Stimulated activated CD8-positive, alpha-beta memory T cell treated with anti-CD3 and anti-CD28 coated beads, Interleukin-12 subunit alpha, Interleukin-12 subunit beta, amount 100 ng/mL, for 4 hours (primary cell): ENCODE measurements around the gene ZBTB18.
A peak's percentile ranks its signal among the peaks of the same experiment; 100 is the strongest.
"Not testable (repeated sequence)": the region's sequence is repeated elsewhere in the genome, so short reads cannot be mapped to it uniquely, and the experiment has no call there.

ENCODE experiments used
- DNase-seq: peaks from one replicate; pipeline ENCODE4 v3.0.0-alpha.2; 2020; ENCODE audit warnings: low read depth

The ZBTB18 gene

GRCh38 chr1:244041466-244042120 is 9.5 kb upstream of the ZBTB18 start:
- no peak for DNase-seq

- no peak for DNase-seq
Measured at GRCh38 chr1:244042293-244042692, 8.8 kb upstream of the ZBTB18 start.

GRCh38 chr1:244044423-244044822 is 6.7 kb upstream of the ZBTB18 start:
- DNase-seq, result no peak

- not testable (repeated sequence) for DNase-seq
Measured at GRCh38 chr1:244046254-244046653, 4.8 kb upstream of the ZBTB18 start.

- no peak for DNase-seq
Measured at GRCh38 chr1:244046907-244047611, 4.0 kb upstream of the ZBTB18 start.

- DNase-seq, result no peak
Measured at GRCh38 chr1:244047621-244048255, 3.3 kb upstream of the ZBTB18 start.

GRCh38 chr1:244048256-244049161 is 2.6 kb upstream of the ZBTB18 start:
- DNase-seq, result peak; percentile 96

GRCh38 chr1:244049162-244050013 is 1.7 kb upstream of the ZBTB18 start:
- peak; percentile 22 for DNase-seq

- no peak for DNase-seq
Measured at GRCh38 chr1:244050014-244050834, 859 bp upstream of the ZBTB18 start.

GRCh38 chr1:244052016-244052727 is 1.1 kb downstream of the ZBTB18 start:
- DNase-seq, result no peak

- DNase-seq, result no peak
Measured at GRCh38 chr1:244052728-244053312, 1.7 kb downstream of the ZBTB18 start.

GRCh38 chr1:244053831-244054230 is 2.7 kb downstream of the ZBTB18 start:
- no peak for DNase-seq

- no peak for DNase-seq
Measured at GRCh38 chr1:244054247-244054923, 3.3 kb downstream of the ZBTB18 start.

GRCh38 chr1:244054924-244055263 is 3.8 kb downstream of the ZBTB18 start:
- no peak for DNase-seq

GRCh38 chr1:244056577-244056976 is 5.5 kb downstream of the ZBTB18 start:
- no peak for DNase-seq

- DNase-seq, result no peak
Measured at GRCh38 chr1:244057474-244058385, 6.6 kb downstream of the ZBTB18 start.

GRCh38 chr1:244060117-244060516 is 9.0 kb downstream of the ZBTB18 start:
- no peak for DNase-seq

- DNase-seq, result no peak
Measured at GRCh38 chr1:244060686-244061085, 9.6 kb downstream of the ZBTB18 start.
